Mammary epithelial cell (primary cell): ENCODE results near the gene CCDC112.

Experiments
- CTCF ChIP-seq, 2 donors: IDR thresholded peaks in 1 of 2; conservative IDR thresholded peaks in 1 of 2; 2 replicates each; pipeline ENCODE4 v1.5.1; 2011 to 2012; ENCODE audit warnings: inconsistent platforms in 2 of 2, low read length in 2 of 2, mild to moderate bottlenecking in 2 of 2, control low read depth in 1 of 2, low read depth in 1 of 2; ENCODE audit not compliant: insufficient read depth in 1 of 2; ENCODE audit errors: extremely low read depth in 1 of 2
- EZH2 ChIP-seq: IDR thresholded peaks from 2 replicates; pipeline ENCODE4 v1.6.1; 2012; ENCODE audit warnings: low read length, inconsistent platforms, borderline replicate concordance

GRCh38 chr5:115330830-115331229, 34.4 kb upstream of the CCDC112 start:
- TF ChIP-seq CTCF (conservative IDR thresholded peaks at IDR 0.05 in 1 of 2, IDR thresholded peaks at IDR 0.05 in 1 of 2; ENCODE audit: extremely low read depth in 1 of 2, insufficient read depth in 1 of 2, low read depth in 1 of 2, low read length in 2 of 2) (no peak), EZH2 (no peak)
